Endothelial cell of umbilical vein (primary cell): ENCODE measurements around the gene NKX1-2. TPM values are rescaled to one million over a fixed set of nuclear protein-coding genes. Genes with fewer than 3 reads are reported as not detected.

Source experiments
- BruUV-seq: library from RNA; stranded (reverse); fragments of 400-500 nt; replicated peaks from 2 replicates; lab custom pipeline; 2021; lab: Mats Ljungman, UMichigan
- CTCF ChIA-PET: fragments of 300-600, 350-600 bp; sonication (Branson Sonifier 250); formaldehyde crosslinking; loops from one replicate; lab custom pipeline; 2021; ENCODE audit warnings: antibody characterized with exemption, inconsistent platforms; lab: Charles Lee
- POLR2A ChIA-PET: fragments of 300-600, 350-600 bp; sonication (Branson Sonifier 250); formaldehyde crosslinking; loops from one replicate; lab custom pipeline; 2021; ENCODE audit warnings: antibody characterized with exemption, inconsistent platforms; lab: Charles Lee
- DNase-seq: peaks from one replicate; pipeline ENCODE4 v3.0.0-alpha.2; 2011; ENCODE audit warnings: low read depth, low spot score
- FAIRE-seq: peaks from 2 replicates; lab custom pipeline; 2011; peaks lifted over from hg19 to GRCh38; lab: Jason Lieb, UNC
- H2AFZ ChIP-seq: 2 replicates; pipeline ENCODE4 v1.6.0; 2012; ENCODE audit warnings: low read depth, low read length, control low read depth, inconsistent platforms
- H3K27ac ChIP-seq: 2 replicates; pipeline ENCODE4 v1.5.1; 2011; ENCODE audit warnings: low read depth, mild to moderate bottlenecking, control low read depth, low read length, moderate library complexity; ENCODE audit not compliant: insufficient read depth
- H3K27me3 ChIP-seq, 2 experiments: 2 replicates each; pipeline versions ENCODE4 v1.6.0 to v1.6.1; 2011; ENCODE audit warnings: low read length in 2 of 2, mixed read lengths in 1 of 2; ENCODE audit not compliant: control insufficient read depth in 2 of 2, insufficient read depth in 2 of 2
- H3K36me3 ChIP-seq, 2 experiments: 2 replicates in 1 of 2; 3 replicates in 1 of 2; pipeline ENCODE4 v1.5.1; 2011; ENCODE audit warnings: low read length in 2 of 2, mild to moderate bottlenecking in 1 of 2, moderate library complexity in 1 of 2; ENCODE audit not compliant: control insufficient read depth in 2 of 2, insufficient read depth in 2 of 2; ENCODE audit errors: extremely low read depth in 1 of 2
- H3K4me1 ChIP-seq: 3 replicates; pipeline ENCODE4 v1.5.1; 2011; ENCODE audit warnings: mild to moderate bottlenecking, low read length; ENCODE audit not compliant: control insufficient read depth, insufficient read depth; ENCODE audit errors: extremely low read depth
- H3K4me2 ChIP-seq: 2 replicates; pipeline ENCODE4 v1.6.1; 2011; ENCODE audit warnings: low read length, control low read depth, mixed read lengths; ENCODE audit not compliant: insufficient read depth
- H3K4me3 ChIP-seq, 3 experiments: fragments of 200-600 bp in 1 of 3; sonication (generic), shearing (Covaris generic) in 1 of 3; replicated peaks in 1 of 3; 2 replicates each; pipeline ENCODE4 v1.5.1; 2011 to 2016; ENCODE audit warnings: control low read depth in 3 of 3, low read length in 3 of 3, mild to moderate bottlenecking in 2 of 3, inconsistent platforms in 1 of 3, low read depth in 1 of 3, moderate library complexity in 1 of 3; ENCODE audit not compliant: insufficient read depth in 1 of 3
- H3K79me2 ChIP-seq: 2 replicates; pipeline ENCODE4 v1.6.0; 2012; ENCODE audit warnings: low read length, inconsistent platforms; ENCODE audit not compliant: control insufficient read depth, insufficient read depth
- H3K9ac ChIP-seq: replicated peaks from 2 replicates; pipeline ENCODE3; 2011; ENCODE audit warnings: low read length, control low read depth; ENCODE audit not compliant: insufficient read depth; ENCODE audit errors: extremely low read depth
- H3K9me1 ChIP-seq: replicated peaks from 3 replicates; pipeline ENCODE4 v1.6.0; 2011; ENCODE audit warnings: mild to moderate bottlenecking, low read length; ENCODE audit not compliant: control insufficient read depth, insufficient read depth; ENCODE audit errors: extremely low read depth
- H3K9me3 ChIP-seq: replicated peaks from 2 replicates; pipeline ENCODE4 v1.5.1; 2012; ENCODE audit warnings: low read length, inconsistent platforms; ENCODE audit not compliant: control insufficient read depth, insufficient read depth
- H4K20me1 ChIP-seq: replicated peaks from 2 replicates; pipeline ENCODE3; 2011; ENCODE audit warnings: mild to moderate bottlenecking, low read length; ENCODE audit not compliant: control insufficient read depth, insufficient read depth; ENCODE audit errors: extremely low read depth
- CTCF ChIP-seq, 2 donors: IDR thresholded peaks; 1 replicate in 1 of 2; 2 replicates in 1 of 2; pipeline ENCODE4 v1.5.1; 2011; ENCODE audit warnings: low read length in 2 of 2, mild to moderate bottlenecking in 2 of 2, moderate library complexity in 2 of 2, control low read depth in 1 of 2, inconsistent platforms in 1 of 2, low read depth in 1 of 2; ENCODE audit not compliant: insufficient read depth in 1 of 2; ENCODE audit errors: extremely low read depth in 1 of 2
- EZH2 ChIP-seq: IDR thresholded peaks from 2 replicates; pipeline ENCODE4 v1.6.1; 2012; ENCODE audit warnings: borderline replicate concordance, low read depth, mild to moderate bottlenecking, moderate library complexity, low read length, inconsistent platforms; ENCODE audit not compliant: severe bottlenecking
- FOS ChIP-seq: IDR thresholded peaks from 2 replicates; pipeline ENCODE4 v1.6.1; 2011; ENCODE audit warnings: mild to moderate bottlenecking, low read length, moderate library complexity, borderline replicate concordance; ENCODE audit not compliant: insufficient read depth
- GATA2 ChIP-seq: IDR thresholded peaks from 2 replicates; pipeline ENCODE4 v1.7.0; 2011; ENCODE audit warnings: low read depth, mild to moderate bottlenecking, moderate library complexity, mixed read lengths, low read length; ENCODE audit not compliant: insufficient read length, insufficient read depth
- JUN ChIP-seq: IDR thresholded peaks from 2 replicates; pipeline ENCODE4 v1.6.1; 2011; ENCODE audit warnings: borderline replicate concordance, low read depth; ENCODE audit not compliant: insufficient read length, insufficient read depth
- MAX ChIP-seq: IDR thresholded peaks from 2 replicates; pipeline ENCODE4 v1.6.1; 2011; ENCODE audit not compliant: insufficient read depth, insufficient read length
- MYC ChIP-seq: IDR thresholded peaks from one replicate; pipeline ENCODE4 v1.6.1; 2011; ENCODE audit warnings: mild to moderate bottlenecking, low read depth, low read length
- POLR2A ChIP-seq: IDR thresholded peaks from 2 replicates; pipeline ENCODE4 v1.6.1; 2012; ENCODE audit warnings: low read depth, mild to moderate bottlenecking, control low read depth, low read length
- POLR2AphosphoS5 ChIP-seq: IDR thresholded peaks from 2 replicates; pipeline ENCODE4 v1.6.1; 2012; ENCODE audit warnings: low read depth, mild to moderate bottlenecking, control low read depth, low read length, moderate library complexity; ENCODE audit not compliant: insufficient read depth
- dilution Hi-C: fragments of 300-500 bp; cut with MboI; formaldehyde crosslinking; loops from one replicate; pipeline ENCODE4 v1.15.0; 2019; ENCODE audit warnings: low sequenced_read_pairs; ENCODE audit not compliant: extremely low pct_ligation_motif_present
- intact Hi-C: fragments of 100-400 bp; cut with micrococcal nuclease; formaldehyde crosslinking; loops from one replicate; pipeline ENCODE4 v1.10.0; 2022
- polyA plus RNA-seq, 4 experiments: library from polyadenylated mRNA; depleted of rRNA in 3 of 4; stranded (reverse) in 3 of 4; unstranded in 1 of 4; fragments of >200 nt; gene quantifications; 2 replicates each; pipeline versions ENCODE4 v1.2.1 to v1.2.3, GENCODE V29; 2011 to 2012; ENCODE audit warnings: missing spikeins in 1 of 4
- total RNA-seq: library from RNA; stranded (reverse); gene quantifications from 2 replicates; pipeline ENCODE4 v1.2.3, GENCODE V29; 2021

The NKX1-2 gene
- total and polyA plus RNA-seq, 2 donors (not counting 3 experiments of a cell fraction or from before 2014, with no cell fraction given) = not detected

GRCh38 chr10:124422742-124423141 lies 27.1 kb downstream of the NKX1-2 start:
- no peak overlapping the region for H3K4me3 ChIP-seq
- dilution Hi-C loops = no loop called here
- CTCF ChIA-PET = no interaction called here
- H3K36me3 ChIP-seq = no peaks in the 10 kb centered on the region
- no peak overlapping the region for H2AFZ ChIP-seq
- no peaks in the 10 kb centered on the region for H3K9me1 ChIP-seq
- POLR2A ChIA-PET = no interaction called here
- TF ChIP-seq GATA2 = no peak
- TF ChIP-seq POLR2AphosphoS5 = no peak
- TF ChIP-seq MYC = no peak
- TF ChIP-seq EZH2 = no peak
- TF ChIP-seq MAX = no peak
- no peak for TF ChIP-seq CTCF (IDR thresholded peaks at IDR 0.05; ENCODE audit: extremely low read depth in 1 of 2, insufficient read depth in 1 of 2, low read depth in 1 of 2, low read length in 2 of 2)
- no peak for TF ChIP-seq FOS
- TF ChIP-seq POLR2A = no peak
- TF ChIP-seq JUN = no peak
- no peak overlapping the region for H3K27ac ChIP-seq
- H3K9me3 ChIP-seq = no peaks in the 10 kb centered on the region
- intact Hi-C loops = no loop called here
- no TSS peak for BruUV-seq
- peaks cover 2% of the 10 kb centered on the region for H3K4me1 ChIP-seq
- no peak overlapping the region for H3K9ac ChIP-seq
- no peak overlapping the region for H3K4me2 ChIP-seq
- no peak for FAIRE-seq
- peaks cover 4% of the 10 kb centered on the region for H3K79me2 ChIP-seq
- no peak for DNase-seq
- peaks cover 2 to 6% of the 10 kb centered on the region in 2 experiments for H3K27me3 ChIP-seq
- H4K20me1 ChIP-seq = no peaks in the 10 kb centered on the region
